HEK293 (cell line): ENCODE results near the gene THUMPD1.

Source experiments
- CTCF ChIA-PET: fragments of 350-600 bp; formaldehyde crosslinking; extraction: SDS; loops from one replicate; lab custom pipeline; 2021; ENCODE audit warnings: antibody characterized with exemption; lab: Yijun Ruan, JAX
- POLR2A ChIA-PET: fragments of 300-600 bp; formaldehyde crosslinking; extraction: SDS; loops from one replicate; lab custom pipeline; 2020; ENCODE audit warnings: antibody characterized with exemption, inconsistent platforms; lab: Yijun Ruan, JAX
- H3K27ac ChIP-seq: fragments of 200-500 bp; sonication (Bioruptor generic); 2 replicates; pipeline ENCODE4 v1.5.1; 2014; ENCODE audit warnings: low read depth, low read length, control low read depth, inconsistent platforms; ENCODE audit errors: extremely low read depth
- H3K36me3 ChIP-seq, 2 experiments: fragments of 200-500 bp in 1 of 2; sonication (Bioruptor generic) in 1 of 2; 1 replicate in 1 of 2; 2 replicates in 1 of 2; pipeline ENCODE4 v1.5.1; 2014 to 2017; ENCODE audit warnings: inconsistent platforms in 2 of 2, low read length in 2 of 2; ENCODE audit not compliant: control insufficient read depth in 2 of 2, insufficient read depth in 1 of 2
- H3K4me1 ChIP-seq: fragments of 200-500 bp; sonication (Bioruptor generic); 2 replicates; pipeline ENCODE4 v1.5.1; 2014; ENCODE audit warnings: mild to moderate bottlenecking, low read length, inconsistent platforms; ENCODE audit not compliant: control insufficient read depth, insufficient read depth
- H3K4me3 ChIP-seq: 2 replicates; pipeline ENCODE4 v1.5.1; 2011; ENCODE audit warnings: low read depth, mild to moderate bottlenecking, control low read depth, low read length, moderate library complexity
- H3K9me3 ChIP-seq: fragments of 200-500 bp; sonication (Bioruptor generic); 2 replicates; pipeline ENCODE4 v1.5.1; 2014; ENCODE audit warnings: low read depth, low read length, inconsistent platforms; ENCODE audit not compliant: control insufficient read depth, insufficient read depth
- FEZF1 ChIP-seq: fragments of 450-650 bp; formaldehyde crosslinking; IDR thresholded peaks from 2 replicates; pipeline ENCODE4 v1.5.1; 2016; ENCODE audit warnings: missing biosample characterization, missing genetic modification characterization
- GLI4 ChIP-seq: fragments of 450-650 bp; formaldehyde crosslinking; IDR thresholded peaks from 2 replicates; pipeline ENCODE4 v1.5.1; 2016; ENCODE audit warnings: missing biosample characterization, missing genetic modification characterization
- SALL2 ChIP-seq: fragments of 450-650 bp; formaldehyde crosslinking; IDR thresholded peaks from 2 replicates; pipeline ENCODE4 v1.5.0; 2017; ENCODE audit warnings: missing biosample characterization, mild to moderate bottlenecking, missing genetic modification characterization, borderline replicate concordance
- SCRT2 ChIP-seq: fragments of 450-650 bp; formaldehyde crosslinking; IDR thresholded peaks from 2 replicates; pipeline ENCODE4 v1.5.1; 2016; ENCODE audit warnings: missing biosample characterization, missing genetic modification characterization
- SETDB1 ChIP-seq: IDR thresholded peaks from one replicate; pipeline ENCODE4 v1.6.1; 2017; ENCODE audit warnings: mild to moderate bottlenecking, low read length, moderate library complexity, mixed read lengths; ENCODE audit not compliant: insufficient read length
- ZNF157 ChIP-seq: fragments of 450-650 bp; formaldehyde crosslinking; IDR thresholded peaks from 2 replicates; pipeline ENCODE4 v1.5.1; 2016; ENCODE audit warnings: missing biosample characterization, missing genetic modification characterization
- ZNF174 ChIP-seq: fragments of 450-650 bp; formaldehyde crosslinking; IDR thresholded peaks from 2 replicates; pipeline ENCODE4 v1.5.0; 2017; ENCODE audit warnings: missing biosample characterization, mild to moderate bottlenecking, missing genetic modification characterization
- ZNF37A ChIP-seq: fragments of 450-650 bp; IDR thresholded peaks from 2 replicates; pipeline ENCODE4 v1.5.1; 2018; ENCODE audit warnings: missing biosample characterization, missing genetic modification characterization
- ZNF514 ChIP-seq: fragments of 450-650 bp; formaldehyde crosslinking; IDR thresholded peaks from 2 replicates; pipeline ENCODE4 v1.5.1; 2016; ENCODE audit warnings: missing biosample characterization, missing genetic modification characterization
- ZNF521 ChIP-seq: fragments of 450-650 bp; formaldehyde crosslinking; IDR thresholded peaks from 2 replicates; pipeline ENCODE4 v1.5.1; 2017; ENCODE audit warnings: missing biosample characterization, mild to moderate bottlenecking, missing genetic modification characterization
- ZNF626 ChIP-seq: fragments of 450-650 bp; sonication (Bioruptor Pico); formaldehyde crosslinking; IDR thresholded peaks from 2 replicates; pipeline ENCODE4 v1.5.1; 2018; ENCODE audit warnings: missing biosample characterization, missing genetic modification characterization, inconsistent platforms
- ZNF658 ChIP-seq: fragments of 450-650 bp; formaldehyde crosslinking; IDR thresholded peaks from 2 replicates; pipeline ENCODE4; 2016; ENCODE audit warnings: missing biosample characterization, missing genetic modification characterization
- ZNF747 ChIP-seq: fragments of 450-650 bp; formaldehyde crosslinking; IDR thresholded peaks from 2 replicates; pipeline ENCODE4 v1.5.1; 2016; ENCODE audit warnings: missing biosample characterization, missing genetic modification characterization
- ZNF768 ChIP-seq: fragments of 450-650 bp; formaldehyde crosslinking; IDR thresholded peaks from 2 replicates; pipeline ENCODE4 v1.5.1; 2018; ENCODE audit warnings: missing biosample characterization, mild to moderate bottlenecking, missing genetic modification characterization
- ZNF777 ChIP-seq: fragments of 450-650 bp; formaldehyde crosslinking; IDR thresholded peaks from 2 replicates; pipeline ENCODE4 v1.5.1; 2017; ENCODE audit warnings: missing biosample characterization, missing genetic modification characterization, borderline replicate concordance
- ZNF785 ChIP-seq: fragments of 450-650 bp; formaldehyde crosslinking; IDR thresholded peaks from 2 replicates; pipeline ENCODE4 v1.5.1; 2016; ENCODE audit warnings: missing biosample characterization, missing genetic modification characterization
- TF ChIP-seq, protein P1 (sequence below): sonication (generic); formaldehyde crosslinking; IDR thresholded peaks from 2 replicates; pipeline ENCODE4 v1.8.1; 2022; ENCODE audit warnings: mild to moderate bottlenecking, moderate library complexity, missing genetic modification reagents
- TF ChIP-seq, protein P2 (sequence below): fragments of 450-650 bp; formaldehyde crosslinking; IDR thresholded peaks from 2 replicates; pipeline ENCODE4; 2016; ENCODE audit warnings: missing biosample characterization, missing genetic modification characterization
- TF ChIP-seq, protein P3 (sequence below): fragments of 450-650 bp; IDR thresholded peaks from 2 replicates; pipeline ENCODE4 v1.5.1; 2018; ENCODE audit warnings: missing biosample characterization, missing genetic modification characterization
- TF ChIP-seq, protein P4 (sequence below): fragments of 450-650 bp; IDR thresholded peaks from 2 replicates; pipeline ENCODE4 v1.5.1; 2018; ENCODE audit warnings: missing biosample characterization, mild to moderate bottlenecking, missing genetic modification characterization
- TF ChIP-seq, protein P5 (sequence below): fragments of 450-650 bp; formaldehyde crosslinking; IDR thresholded peaks from 2 replicates; pipeline ENCODE4 v1.5.1; 2016; ENCODE audit warnings: missing biosample characterization, missing genetic modification characterization

The THUMPD1 gene

DNA sequence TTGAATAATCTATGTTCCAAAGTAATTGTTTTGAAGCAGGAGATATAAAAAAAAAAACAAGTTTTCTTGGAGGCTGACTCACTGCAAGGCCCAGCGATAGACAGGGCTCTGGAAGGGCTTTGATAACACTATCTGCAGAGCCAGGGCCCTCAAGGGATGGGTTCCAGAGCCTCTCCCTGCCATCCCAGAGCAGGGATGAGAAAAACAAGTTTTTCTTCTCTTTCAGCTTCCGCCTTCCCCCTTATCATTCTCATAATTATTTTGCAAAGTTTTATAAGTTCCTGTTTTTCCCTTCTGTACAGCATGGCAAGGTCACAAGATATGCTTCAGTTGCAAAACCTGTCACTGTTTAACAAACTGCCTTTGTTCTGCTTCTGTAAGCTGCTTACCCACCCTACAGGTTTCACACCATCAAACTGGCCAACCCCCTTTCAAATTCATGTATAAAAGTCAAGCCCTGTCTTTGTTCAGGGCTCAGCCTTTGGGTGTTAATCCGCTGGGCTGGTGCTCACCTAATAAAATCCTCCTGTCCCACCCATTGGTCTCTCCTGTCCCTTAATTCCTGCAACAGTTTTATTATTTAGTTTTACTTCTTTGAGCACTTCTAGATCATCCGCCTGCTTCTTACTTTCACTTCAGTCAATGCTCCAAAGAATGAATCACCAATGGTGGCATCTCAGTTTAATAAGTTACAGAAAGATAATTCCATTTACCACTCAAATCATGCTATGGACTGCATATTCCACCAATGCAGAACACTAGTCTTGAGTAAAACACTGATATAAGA lies 5.6 kb upstream of the THUMPD1 start:
- no peak overlapping the region for H3K4me3 ChIP-seq
- ChIA-PET POLR2A (no interaction called here), CTCF (no interaction called here)
- no peaks in the 10 kb centered on the region for H3K4me1 ChIP-seq
- H3K36me3 ChIP-seq, result no peaks in the 10 kb centered on the region
- H3K9me3 ChIP-seq, result no peaks in the 10 kb centered on the region
- no peak overlapping the region for H3K27ac ChIP-seq
- TF ChIP-seq ZNF626 (tag by site-specific recombination) (peak; percentile 79; the same call in 1 of the 2 replicates), SETDB1 (peak; percentile 85), ZNF157 (tag by site-specific recombination) (no peak)

DNA sequence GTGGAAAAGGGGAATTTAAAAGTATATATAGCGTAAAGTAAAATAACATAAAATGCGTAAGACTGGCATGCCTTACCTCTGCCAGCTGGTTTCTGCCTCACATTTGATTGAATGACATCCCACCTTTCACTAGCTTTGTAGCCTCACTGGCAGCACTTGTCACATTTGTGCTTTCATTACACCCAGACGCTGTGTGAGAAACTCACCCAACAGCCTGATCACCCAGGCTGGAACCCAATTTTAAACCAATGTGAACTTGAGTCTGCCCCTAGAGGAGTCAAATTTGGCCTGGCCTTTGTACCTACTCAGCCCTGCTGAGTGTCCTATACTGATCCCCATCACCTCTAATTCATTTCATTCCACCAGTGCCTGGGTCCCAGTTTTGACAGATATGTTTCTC lies 4.8 kb upstream of the THUMPD1 start:
- no peak overlapping the region for H3K4me3 ChIP-seq
- H3K4me1 ChIP-seq, result no peaks in the 10 kb centered on the region
- TF ChIP-seq, protein P1, sequence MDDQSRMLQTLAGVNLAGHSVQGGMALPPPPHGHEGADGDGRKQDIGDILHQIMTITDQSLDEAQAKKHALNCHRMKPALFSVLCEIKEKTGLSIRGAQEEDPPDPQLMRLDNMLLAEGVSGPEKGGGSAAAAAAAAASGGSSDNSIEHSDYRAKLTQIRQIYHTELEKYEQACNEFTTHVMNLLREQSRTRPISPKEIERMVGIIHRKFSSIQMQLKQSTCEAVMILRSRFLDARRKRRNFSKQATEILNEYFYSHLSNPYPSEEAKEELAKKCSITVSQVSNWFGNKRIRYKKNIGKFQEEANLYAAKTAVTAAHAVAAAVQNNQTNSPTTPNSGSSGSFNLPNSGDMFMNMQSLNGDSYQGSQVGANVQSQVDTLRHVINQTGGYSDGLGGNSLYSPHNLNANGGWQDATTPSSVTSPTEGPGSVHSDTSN (CRISPR knock-in tag), result no peak
- TF ChIP-seq, all 188 proteins: peak for 0
- Histone ChIP-seq H3K36me3 (no peaks in the 10 kb centered on the region), H3K9me3 (no peaks in the 10 kb centered on the region), H3K27ac (no peak overlapping the region)
- CTCF ChIA-PET, result no interaction called here
- POLR2A ChIA-PET, result no interaction called here

DNA sequence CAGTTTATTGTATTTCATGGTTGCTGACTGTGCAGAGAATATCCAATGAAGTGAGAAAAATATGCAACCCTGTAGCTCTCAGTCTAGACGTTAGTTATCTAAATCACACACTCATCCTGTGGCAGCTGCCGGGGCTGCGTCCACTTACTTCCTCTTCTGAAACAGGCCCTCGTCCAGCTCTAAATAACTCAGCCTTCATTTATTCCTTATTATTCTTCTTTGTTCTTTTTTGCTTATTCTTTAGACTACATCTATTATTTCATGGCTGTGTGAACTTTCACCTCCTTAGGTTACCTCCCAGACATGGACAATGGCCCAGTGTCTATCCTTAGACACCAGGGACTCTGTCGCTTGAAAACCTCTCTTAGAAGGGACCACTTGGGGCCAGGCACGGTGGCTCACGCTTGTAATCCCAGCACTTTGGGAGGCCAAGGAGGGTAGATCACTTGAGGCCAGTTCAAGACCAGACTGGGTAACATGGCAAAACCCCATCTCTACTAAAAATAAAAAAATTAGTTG lies 3.4 kb upstream of the THUMPD1 start:
- ChIA-PET POLR2A (interaction anchor here (0.6 kb wide), 1 partner anchor 330 kb away, joined by 3 read pairs; no protein-coding TSS in a partner anchor), CTCF (interaction anchor here (0.6 kb wide), 1 partner anchor 22 kb away, joined by 4 read pairs; no protein-coding TSS in a partner anchor)
- Histone ChIP-seq H3K4me1 (0 out of 2 replicates have a peak, but pooled peaks cover 2% of the 10 kb centered on the region), H3K27ac (no peak overlapping the region), H3K9me3 (no peaks in the 10 kb centered on the region), H3K36me3 (no peaks in the 10 kb centered on the region; a peak in 1 of 3 replicates), H3K4me3 (no peak overlapping the region)
- TF ChIP-seq ZNF514 (tag by site-specific recombination) (no peak), ZNF521 (tag by site-specific recombination) (no peak), SALL2 (no peak), GLI4 (tag by site-specific recombination) (no peak), ZNF785 (tag by site-specific recombination) (no peak), ZNF777 (tag by site-specific recombination) (no peak), ZNF747 (tag by site-specific recombination) (no peak), FEZF1 (tag by site-specific recombination) (no peak), ZNF37A (no peak), ZNF658 (tag by site-specific recombination) (no peak), ZNF174 (no peak), SCRT2 (tag by site-specific recombination) (no peak), ZNF768 (no peak)
- TF ChIP-seq, protein P2, sequence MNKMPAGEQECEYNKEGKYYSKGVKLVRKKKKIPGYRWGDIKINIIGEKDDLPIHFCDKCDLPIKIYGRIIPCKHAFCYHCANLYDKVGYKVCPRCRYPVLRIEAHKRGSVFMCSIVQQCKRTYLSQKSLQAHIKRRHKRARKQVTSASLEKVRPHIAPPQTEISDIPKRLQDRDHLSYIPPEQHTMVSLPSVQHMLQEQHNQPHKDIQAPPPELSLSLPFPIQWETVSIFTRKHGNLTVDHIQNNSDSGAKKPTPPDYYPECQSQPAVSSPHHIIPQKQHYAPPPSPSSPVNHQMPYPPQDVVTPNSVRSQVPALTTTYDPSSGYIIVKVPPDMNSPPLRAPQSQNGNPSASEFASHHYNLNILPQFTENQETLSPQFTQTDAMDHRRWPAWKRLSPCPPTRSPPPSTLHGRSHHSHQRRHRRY (tag by site-specific recombination), result no peak
- TF ChIP-seq, protein P3, sequence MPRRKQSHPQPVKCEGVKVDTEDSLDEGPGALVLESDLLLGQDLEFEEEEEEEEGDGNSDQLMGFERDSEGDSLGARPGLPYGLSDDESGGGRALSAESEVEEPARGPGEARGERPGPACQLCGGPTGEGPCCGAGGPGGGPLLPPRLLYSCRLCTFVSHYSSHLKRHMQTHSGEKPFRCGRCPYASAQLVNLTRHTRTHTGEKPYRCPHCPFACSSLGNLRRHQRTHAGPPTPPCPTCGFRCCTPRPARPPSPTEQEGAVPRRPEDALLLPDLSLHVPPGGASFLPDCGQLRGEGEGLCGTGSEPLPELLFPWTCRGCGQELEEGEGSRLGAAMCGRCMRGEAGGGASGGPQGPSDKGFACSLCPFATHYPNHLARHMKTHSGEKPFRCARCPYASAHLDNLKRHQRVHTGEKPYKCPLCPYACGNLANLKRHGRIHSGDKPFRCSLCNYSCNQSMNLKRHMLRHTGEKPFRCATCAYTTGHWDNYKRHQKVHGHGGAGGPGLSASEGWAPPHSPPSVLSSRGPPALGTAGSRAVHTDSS (tag by site-specific recombination), result no peak
- TF ChIP-seq, protein P4, sequence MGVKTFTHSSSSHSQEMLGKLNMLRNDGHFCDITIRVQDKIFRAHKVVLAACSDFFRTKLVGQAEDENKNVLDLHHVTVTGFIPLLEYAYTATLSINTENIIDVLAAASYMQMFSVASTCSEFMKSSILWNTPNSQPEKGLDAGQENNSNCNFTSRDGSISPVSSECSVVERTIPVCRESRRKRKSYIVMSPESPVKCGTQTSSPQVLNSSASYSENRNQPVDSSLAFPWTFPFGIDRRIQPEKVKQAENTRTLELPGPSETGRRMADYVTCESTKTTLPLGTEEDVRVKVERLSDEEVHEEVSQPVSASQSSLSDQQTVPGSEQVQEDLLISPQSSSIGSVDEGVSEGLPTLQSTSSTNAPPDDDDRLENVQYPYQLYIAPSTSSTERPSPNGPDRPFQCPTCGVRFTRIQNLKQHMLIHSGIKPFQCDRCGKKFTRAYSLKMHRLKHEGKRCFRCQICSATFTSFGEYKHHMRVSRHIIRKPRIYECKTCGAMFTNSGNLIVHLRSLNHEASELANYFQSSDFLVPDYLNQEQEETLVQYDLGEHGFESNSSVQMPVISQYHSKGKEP (tag by site-specific recombination), result no peak
- TF ChIP-seq, protein P5, sequence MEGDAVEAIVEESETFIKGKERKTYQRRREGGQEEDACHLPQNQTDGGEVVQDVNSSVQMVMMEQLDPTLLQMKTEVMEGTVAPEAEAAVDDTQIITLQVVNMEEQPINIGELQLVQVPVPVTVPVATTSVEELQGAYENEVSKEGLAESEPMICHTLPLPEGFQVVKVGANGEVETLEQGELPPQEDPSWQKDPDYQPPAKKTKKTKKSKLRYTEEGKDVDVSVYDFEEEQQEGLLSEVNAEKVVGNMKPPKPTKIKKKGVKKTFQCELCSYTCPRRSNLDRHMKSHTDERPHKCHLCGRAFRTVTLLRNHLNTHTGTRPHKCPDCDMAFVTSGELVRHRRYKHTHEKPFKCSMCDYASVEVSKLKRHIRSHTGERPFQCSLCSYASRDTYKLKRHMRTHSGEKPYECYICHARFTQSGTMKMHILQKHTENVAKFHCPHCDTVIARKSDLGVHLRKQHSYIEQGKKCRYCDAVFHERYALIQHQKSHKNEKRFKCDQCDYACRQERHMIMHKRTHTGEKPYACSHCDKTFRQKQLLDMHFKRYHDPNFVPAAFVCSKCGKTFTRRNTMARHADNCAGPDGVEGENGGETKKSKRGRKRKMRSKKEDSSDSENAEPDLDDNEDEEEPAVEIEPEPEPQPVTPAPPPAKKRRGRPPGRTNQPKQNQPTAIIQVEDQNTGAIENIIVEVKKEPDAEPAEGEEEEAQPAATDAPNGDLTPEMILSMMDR (tag by site-specific recombination), result no peak
- TF ChIP-seq, protein P1 (CRISPR knock-in tag), result no peak
